MCF 10A (cell line): ENCODE results near the gene PER1. TPM values are rescaled to one million over a fixed set of nuclear protein-coding genes. Genes with fewer than 3 reads are reported as not detected.

Experiments used
- BruUV-seq: library from RNA; stranded (reverse); fragments of 400-500 nt; replicated peaks from 2 replicates; lab custom pipeline; 2021; lab: Mats Ljungman, UMichigan
- CTCF ChIA-PET: fragments of 300-600 bp; sonication (Branson Sonifier 250); formaldehyde crosslinking; extraction: SDS; loops from one replicate; lab custom pipeline; 2021; ENCODE audit warnings: antibody characterized with exemption, inconsistent platforms; lab: Yijun Ruan, JAX
- POLR2A ChIA-PET: fragments of 300-600, 350-650 bp; sonication (Branson Sonifier 250); formaldehyde crosslinking; extraction: SDS; loops from one replicate; lab custom pipeline; 2020; ENCODE audit warnings: antibody characterized with exemption, inconsistent platforms; lab: Yijun Ruan, JAX
- DNase-seq: peaks from one replicate; pipeline ENCODE4 v3.0.0-alpha.2; 2018; ENCODE audit not compliant: unreplicated experiment
- H3K27ac Mint-ChIP-seq: one replicate; pipeline ENCODE4 v1.8.0; 2022; ENCODE audit warnings: mild to moderate bottlenecking, low read depth, mixed read lengths; ENCODE audit not compliant: unreplicated experiment
- H3K27me3 Mint-ChIP-seq: one replicate; pipeline ENCODE4 v1.8.0; 2022; ENCODE audit warnings: mixed read lengths; ENCODE audit not compliant: insufficient read depth, unreplicated experiment
- H3K36me3 Mint-ChIP-seq: one replicate; pipeline ENCODE4 v1.8.0; 2022; ENCODE audit warnings: mild to moderate bottlenecking, moderate library complexity, mixed read lengths; ENCODE audit not compliant: insufficient read depth, unreplicated experiment
- H3K4me1 Mint-ChIP-seq: one replicate; pipeline ENCODE4 v1.8.0; 2022; ENCODE audit warnings: mixed read lengths; ENCODE audit not compliant: insufficient read depth, unreplicated experiment
- H3K4me3 Mint-ChIP-seq: one replicate; pipeline ENCODE4 v1.8.0; 2022; ENCODE audit warnings: mild to moderate bottlenecking, moderate library complexity, mixed read lengths; ENCODE audit not compliant: unreplicated experiment
- H3K9me3 Mint-ChIP-seq: one replicate; pipeline ENCODE4 v1.8.0; 2022; ENCODE audit warnings: mixed read lengths; ENCODE audit not compliant: unreplicated experiment
- CTCF ChIP-seq: fragments of 200-600 bp; IDR thresholded peaks from one replicate; pipeline ENCODE4 v1.8.0; 2022; ENCODE audit warnings: antibody characterized with exemption, mild to moderate bottlenecking; ENCODE audit not compliant: unreplicated experiment
- intact Hi-C: fragments of 100-400 bp; cut with micrococcal nuclease; formaldehyde crosslinking; loops from 2 replicates; pipeline ENCODE4 v1.14.1; 2022
- microRNA-seq: library from miRNA; unstranded; fragments of <30 nt; microRNA quantifications from one replicate; pipeline ENCODE4 v1.2.0, GENCODE V29; 2022
- total RNA-seq: library from RNA; stranded (reverse); gene quantifications from 2 replicates; pipeline ENCODE4 v1.2.3, GENCODE V29; 2022

Gene PER1
- total RNA-seq, 1 experiment from 2014 or later, result 190 TPM

GRCh38 chr17:8096541-8096940 is 55.7 kb downstream of the PER1 start:
- H3K36me3 Mint-ChIP-seq, result peaks cover 5% of the 10 kb centered on the region
- ChIA-PET POLR2A (no interaction called here), CTCF (interaction anchor here (0.7 to 0.8 kb wide), 2 partner anchors 10 to 87 kb away, joined by 4 to 5 read pairs; no protein-coding TSS in a partner anchor)
- TF ChIP-seq CTCF, result no peak
- no peak overlapping the region for H3K4me3 Mint-ChIP-seq
- peaks cover 6% of the 10 kb centered on the region for H3K4me1 Mint-ChIP-seq
- H3K27me3 Mint-ChIP-seq, result no peaks in the 10 kb centered on the region
- DNase-seq, result no peak
- BruUV-seq, result no TSS peak
- H3K9me3 Mint-ChIP-seq, result no peaks in the 10 kb centered on the region
- no peak overlapping the region for H3K27ac Mint-ChIP-seq
- intact Hi-C loops, result no loop called here

- ChIA-PET POLR2A (interaction anchor here (0.9 to 3.4 kb wide), 3 partner anchors 9 to 69 kb away, joined by 3 to 17 read pairs (median 4); no protein-coding TSS in a partner anchor), CTCF (interaction anchor here (1.0 to 10.0 kb wide), 4 partner anchors 12 to 38 kb away, joined by 4 to 233 read pairs (median 28); no protein-coding TSS in a partner anchor)
- intact Hi-C loops, result no loop called here
- Mint-ChIP-seq H3K36me3 (peaks cover 5% of the 10 kb centered on the region), H3K27me3 (no peaks in the 10 kb centered on the region), H3K4me3 (no peak overlapping the region), H3K9me3 (no peaks in the 10 kb centered on the region), H3K27ac (no peak overlapping the region), H3K4me1 (peaks cover 6% of the 10 kb centered on the region)
- no TSS peak for BruUV-seq
- TF ChIP-seq CTCF, result peak; percentile 11
- DNase-seq, result no peak
Observed at GRCh38 chr17:8095361-8095760, 56.8 kb downstream of the PER1 start.

- intact Hi-C loops, result no loop called here
- ChIA-PET CTCF (interaction anchor here (0.9 to 10.0 kb wide), 7 partner anchors 8 to 31 kb away, joined by 3 to 233 read pairs (median 16); partner anchors contain the start of gene ALOXE3), POLR2A (interaction anchor here (0.6 to 1.2 kb wide), 3 partner anchors 46 to 64 kb away, joined by 3 read pairs; no protein-coding TSS in a partner anchor)
- DNase-seq, result no peak
- no peak overlapping the region for H3K4me3 Mint-ChIP-seq
- BruUV-seq, result no TSS peak
- no peaks in the 10 kb centered on the region for H3K9me3 Mint-ChIP-seq
- H3K36me3 Mint-ChIP-seq, result peaks cover 9% of the 10 kb centered on the region
- H3K27ac Mint-ChIP-seq, result no peak overlapping the region
- H3K27me3 Mint-ChIP-seq, result peaks cover 13% of the 10 kb centered on the region
- no peak for TF ChIP-seq CTCF
- peaks cover 5% of the 10 kb centered on the region for H3K4me1 Mint-ChIP-seq
Observed at GRCh38 chr17:8091033-8091687, 61.0 kb downstream of the PER1 start.

Small RNA genes within 50 kb of the gene (microRNA-seq; reads per million reads assigned to microRNA genes)
- gene MIR4521 (21.5 reads per million, percentile 59 among the genes with 10 or more reads in this experiment), gene MIR6883 (not detected)

Other genes with a start within 250 kb of the PER1 start
- 5.6 and 7.4 TPM in 2 replicates for gene RNF227, start 236.1 kb downstream of the PER1 start, total RNA-seq
- gene KCNAB3, start 222.5 kb downstream of the PER1 start, total RNA-seq, result 4.2 and 10.0 TPM in 2 replicates
- 80.0 and 104 TPM in 2 replicates for gene TRAPPC1, start 220.5 kb downstream of the PER1 start, total RNA-seq
- 31.5 and 39.2 TPM in 2 replicates for gene CNTROB, start 220.2 kb downstream of the PER1 start, total RNA-seq
- not detected in 2 replicates for gene GUCY2D, start 149.8 kb downstream of the PER1 start, total RNA-seq
- gene ALOX15B, start 113.3 kb downstream of the PER1 start, total RNA-seq, result 18.5 and 27.6 TPM in 2 replicates
- 1.3 TPM in 1 of 2 replicates, not detected in the other for gene ALOX12B, start 64.7 kb downstream of the PER1 start, total RNA-seq
- 13.1 and 14.1 TPM in 2 replicates for gene ALOXE3, start 33.9 kb downstream of the PER1 start, total RNA-seq
- gene HES7, start 28.3 kb downstream of the PER1 start, total RNA-seq, result 5.8 and 5.9 TPM in 2 replicates
- 37.7 and 42.8 TPM in 2 replicates for gene VAMP2, start 10.5 kb upstream of the PER1 start, total RNA-seq
- 7.6 and 8.4 TPM in 2 replicates for gene TMEM107, start 24.0 kb upstream of the PER1 start, total RNA-seq
- gene BORCS6, start 37.8 kb upstream of the PER1 start, total RNA-seq, result 3.9 and 4.4 TPM in 2 replicates
- gene AURKB, start 58.2 kb upstream of the PER1 start, total RNA-seq, result 11.7 and 33.6 TPM in 2 replicates
- gene CTC1, start 95.7 kb upstream of the PER1 start, total RNA-seq, result 30.5 and 33.1 TPM in 2 replicates
- gene PFAS, start 96.9 kb upstream of the PER1 start, total RNA-seq, result 54.4 and 66.2 TPM in 2 replicates
- 38.6 and 41.8 TPM in 2 replicates for gene RANGRF, start 136.3 kb upstream of the PER1 start, total RNA-seq
- gene SLC25A35, start 143.0 kb upstream of the PER1 start, total RNA-seq, result 2.2 and 4.0 TPM in 2 replicates
- gene ARHGEF15, start 157.8 kb upstream of the PER1 start, total RNA-seq, result not detected in 2 replicates
- gene ODF4, start 187.4 kb upstream of the PER1 start, total RNA-seq, result not detected in 2 replicates
- 3,179 and 3,524 TPM in 2 replicates for gene RPL26, start 230.8 kb upstream of the PER1 start, total RNA-seq
- not detected in 2 replicates for gene RNF222, start 245.4 kb upstream of the PER1 start, total RNA-seq